OCI-LY1 (cell line): Measurements from ENCODE around the gene CD79B.

Experiments
- H2AFZ ChIP-seq: fragments of 200-600 bp; sonication (generic), shearing (Covaris generic); 2 replicates; pipeline ENCODE4 v1.6.0; 2014; ENCODE audit warnings: antibody characterized with exemption, mild to moderate bottlenecking, low read length
- H3F3A ChIP-seq: fragments of 200-600 bp; sonication (generic), shearing (Covaris generic); 2 replicates; pipeline ENCODE4 v1.6.0; 2014; ENCODE audit warnings: mild to moderate bottlenecking, antibody characterized with exemption, low read length, moderate library complexity; ENCODE audit not compliant: insufficient read depth
- H3K27ac ChIP-seq: fragments of 200-600 bp; sonication (generic); 2 replicates; pipeline ENCODE4 v1.5.1; 2014; ENCODE audit warnings: low read length, mixed run types, mild to moderate bottlenecking, low read depth; ENCODE audit not compliant: poor library complexity, severe bottlenecking
- H3K27me3 ChIP-seq: fragments of 200-600 bp; sonication (generic); 2 replicates; pipeline ENCODE4 v1.6.0; 2014; ENCODE audit warnings: antibody characterized with exemption, mild to moderate bottlenecking, low read length, moderate library complexity; ENCODE audit not compliant: insufficient read depth
- H3K36me3 ChIP-seq: fragments of 200-600 bp; sonication (generic); 2 replicates; pipeline ENCODE4 v1.6.1; 2014; ENCODE audit warnings: mild to moderate bottlenecking, antibody characterized with exemption, low read length, moderate library complexity, mixed read lengths; ENCODE audit not compliant: insufficient read depth
- H3K4me1 ChIP-seq: fragments of 200-600 bp; sonication (generic); 2 replicates; pipeline ENCODE4 v1.5.1; 2014; ENCODE audit warnings: mild to moderate bottlenecking, low read length, moderate library complexity; ENCODE audit not compliant: insufficient read depth, severe bottlenecking
- H3K4me2 ChIP-seq: fragments of 200-600 bp; sonication (generic), shearing (Covaris generic); 2 replicates; pipeline ENCODE4 v1.6.1; 2014; ENCODE audit warnings: low read length
- H3K4me3 ChIP-seq: fragments of 200-600 bp; sonication (generic); 2 replicates; pipeline ENCODE4 v1.5.1; 2014; ENCODE audit warnings: low read length, low read depth, mild to moderate bottlenecking, mixed read lengths; ENCODE audit not compliant: poor library complexity, severe bottlenecking
- H3K79me2 ChIP-seq: fragments of 200-600 bp; shearing (Covaris generic); 2 replicates; pipeline ENCODE4 v1.6.1; 2016; ENCODE audit warnings: mixed run types, low read length, mixed read lengths; ENCODE audit not compliant: insufficient read depth
- H3K9ac ChIP-seq: fragments of 200-600 bp; sonication (generic), shearing (Covaris generic); 2 replicates; pipeline ENCODE4 v1.6.1; 2014; ENCODE audit warnings: mild to moderate bottlenecking, low read length, mixed read lengths
- H3K9me2 ChIP-seq: fragments of 200-600 bp; sonication (generic), shearing (Covaris generic); 2 replicates; pipeline ENCODE4 v1.6.1; 2014; ENCODE audit warnings: low read depth, mild to moderate bottlenecking, low read length, mixed read lengths
- H3K9me3 ChIP-seq: fragments of 200-600 bp; shearing (Covaris generic); 2 replicates; pipeline ENCODE4 v1.6.1; 2014; ENCODE audit warnings: low read length, mixed read lengths
- H4K20me1 ChIP-seq: fragments of 200-600 bp; sonication (generic), shearing (Covaris generic); 2 replicates; pipeline ENCODE4 v1.6.0; 2016; ENCODE audit warnings: mild to moderate bottlenecking, low read length; ENCODE audit not compliant: insufficient read depth
- CTCF ChIP-seq: fragments of 200-600 bp; sonication (generic), shearing (Covaris generic); IDR thresholded peaks from 2 replicates; pipeline ENCODE4 v1.5.1; 2017; ENCODE audit warnings: mild to moderate bottlenecking, antibody characterized with exemption, low read length, moderate library complexity, mixed read lengths
- EZH2 ChIP-seq: fragments of 200-600 bp; sonication (generic), shearing (Covaris generic); IDR thresholded peaks from 2 replicates; pipeline ENCODE4 v1.8.0; 2017; ENCODE audit warnings: borderline replicate concordance, mixed run types, mild to moderate bottlenecking, antibody characterized with exemption, low read length, moderate library complexity, mixed read lengths

The CD79B gene

GRCh38 chr17:63929860-63930766 is 2.0 kb downstream of the CD79B start:
- peak overlapping the region; percentile 97 for H3K27ac ChIP-seq
- H3K4me3 ChIP-seq, result peak overlapping the region; percentile 97
- peaks cover 83% of the 10 kb centered on the region for H3K4me1 ChIP-seq
- TF ChIP-seq CTCF (no peak; the same call in 1 of the 2 replicates), EZH2 (no peak)
- no peaks in the 10 kb centered on the region for H4K20me1 ChIP-seq
- peaks cover 18% of the 10 kb centered on the region for H3F3A ChIP-seq
- peaks cover 23% of the 10 kb centered on the region for H3K79me2 ChIP-seq
- no peaks in the 10 kb centered on the region for H3K27me3 ChIP-seq
- peak overlapping the region; percentile 100 for H3K9ac ChIP-seq
- H3K36me3 ChIP-seq, result peaks cover 50% of the 10 kb centered on the region
- H2AFZ ChIP-seq, result no peak overlapping the region
- no peaks in the 10 kb centered on the region for H3K9me3 ChIP-seq
- H3K4me2 ChIP-seq, result peak overlapping the region; percentile 96
- no peaks in the 10 kb centered on the region for H3K9me2 ChIP-seq

GRCh38 chr17:63928966-63929695 is 3.0 kb downstream of the CD79B start:
- Histone ChIP-seq H3K27ac (peak overlapping the region; percentile 97), H3K4me3 (peak overlapping the region; percentile 97), H3K9me2 (no peaks in the 10 kb centered on the region), H3K4me2 (peak overlapping the region; percentile 96), H3K27me3 (no peaks in the 10 kb centered on the region), H3K9ac (peak overlapping the region; percentile 100), H4K20me1 (no peaks in the 10 kb centered on the region), H3F3A (peaks cover 18% of the 10 kb centered on the region), H3K36me3 (peaks cover 50% of the 10 kb centered on the region), H3K9me3 (no peaks in the 10 kb centered on the region), H2AFZ (no peak overlapping the region), H3K4me1 (peaks cover 83% of the 10 kb centered on the region), H3K79me2 (peaks cover 23% of the 10 kb centered on the region)
- TF ChIP-seq CTCF (no peak), EZH2 (no peak)

- no peaks in the 10 kb centered on the region for H3K27me3 ChIP-seq
- H3K4me3 ChIP-seq, result peak overlapping the region; percentile 97
- no peak overlapping the region for H2AFZ ChIP-seq
- no peak for TF ChIP-seq EZH2
- TF ChIP-seq CTCF, result no peak
- peak overlapping the region; percentile 100 for H3K9ac ChIP-seq
- H3K4me2 ChIP-seq, result peak overlapping the region; percentile 96
- H3K27ac ChIP-seq, result peak overlapping the region; percentile 97
- peaks cover 82% of the 10 kb centered on the region for H3K4me1 ChIP-seq
- no peaks in the 10 kb centered on the region for H3K9me2 ChIP-seq
- H3K36me3 ChIP-seq, result peaks cover 50% of the 10 kb centered on the region
- no peaks in the 10 kb centered on the region for H4K20me1 ChIP-seq
- no peaks in the 10 kb centered on the region for H3K9me3 ChIP-seq
- peaks cover 23% of the 10 kb centered on the region for H3K79me2 ChIP-seq
- H3F3A ChIP-seq, result peaks cover 18% of the 10 kb centered on the region
Observed at GRCh38 chr17:63928172-63928666, 3.9 kb downstream of the CD79B start.
